Activated T-helper 2 cell treated with anti-CD3 and anti-CD28 coated beads, Interferon-gamma antibody, Interleukin-2, Interleukin-4, amounts not matched to agents 10 μg/mL and 5 μg/mL and 100 μg/mL, durations not matched to agents 14 hours and 24 hours and 36 hours (primary cell): ENCODE data around the gene MB. TPM values are rescaled to one million over a fixed set of nuclear protein-coding genes. Genes with fewer than 3 reads are reported as not detected.
A peak's percentile ranks its signal among the peaks of the same experiment; 100 is the strongest.
"Not testable (repeated sequence)": the region's sequence is repeated elsewhere in the genome, so short reads cannot be mapped to it uniquely, and the experiment has no call there.

Experiments used
- DNase-seq: peaks from one replicate; pipeline ENCODE4 v3.0.0; 2021; ENCODE audit warnings: low spot score
- H3K27ac Mint-ChIP-seq: one replicate; pipeline ENCODE4 v1.8.0; 2021; ENCODE audit warnings: mixed read lengths
- H3K27me3 Mint-ChIP-seq: one replicate; pipeline ENCODE4 v1.8.0; 2021; ENCODE audit warnings: low read depth, mixed read lengths
- H3K36me3 Mint-ChIP-seq: one replicate; pipeline ENCODE4 v1.8.0; 2021; ENCODE audit warnings: low read depth, mixed read lengths
- H3K4me1 Mint-ChIP-seq: one replicate; pipeline ENCODE4 v1.8.0; 2021; ENCODE audit warnings: low read depth, mixed read lengths
- H3K4me3 Mint-ChIP-seq: one replicate; pipeline ENCODE4 v1.8.0; 2021; ENCODE audit warnings: low read depth, mild to moderate bottlenecking, moderate library complexity, mixed read lengths
- H3K9me3 Mint-ChIP-seq: one replicate; pipeline ENCODE4 v1.8.0; 2021; ENCODE audit warnings: mixed read lengths
- intact Hi-C: fragments of 100-400 bp; cut with micrococcal nuclease; formaldehyde crosslinking; loops from one replicate; pipeline ENCODE4 v1.15.1; 2023
- total RNA-seq: library from RNA; stranded (reverse); gene quantifications from 2 replicates; pipeline ENCODE4 v1.2.3, GENCODE V29; 2022

Gene MB
- total RNA-seq: 0.50 and 0.67 TPM in 2 replicates

GRCh38 chr22:35617137-35617755, at the start of gene MB:
Gene MB (minus strand): TSS chr22:35617329. CDS start chr22:35617257, 72 bp downstream.
- Mint-ChIP-seq H3K4me1 (peaks cover 17% of the 10 kb centered on the region), H3K36me3 (no peaks in the 10 kb centered on the region), H3K27ac (no peak within 1 kb of the TSS), H3K9me3 (no peaks in the 10 kb centered on the region), H3K4me3 (no peak within 1 kb of the TSS), H3K27me3 (peaks cover 4% of the 10 kb centered on the region)
- intact Hi-C loops: no loop called here
- no peak for DNase-seq

- Mint-ChIP-seq H3K36me3 (peaks cover 68% of the 10 kb centered on the region), H3K9me3 (peaks cover 38% of the 10 kb centered on the region)
- not testable (repeated sequence) for H3K27me3 Mint-ChIP-seq
Observed at GRCh38 chr22:35666699-35667098, 49.6 kb upstream of the MB start.

GRCh38 chr22:35664955-35665587, 47.9 kb upstream of the MB start:
- H3K9me3 Mint-ChIP-seq: peaks cover 45% of the 10 kb centered on the region
- H3K4me3 Mint-ChIP-seq: no peak overlapping the region
- H3K27me3 Mint-ChIP-seq: no peaks in the 10 kb centered on the region
- no peak overlapping the region for H3K27ac Mint-ChIP-seq
- intact Hi-C loops: no loop called here
- H3K4me1 Mint-ChIP-seq: peaks cover 26% of the 10 kb centered on the region
- no peak for DNase-seq
- peaks cover 83% of the 10 kb centered on the region for H3K36me3 Mint-ChIP-seq

More at GRCh38 chr22:35666699-35667098, 49.6 kb upstream of the MB start:
- H3K4me3 Mint-ChIP-seq, H3K27ac Mint-ChIP-seq, intact Hi-C loops, DNase-seq: not testable (repeated sequence)
- H3K4me1 Mint-ChIP-seq: peaks cover 11% of the 10 kb centered on the region

GRCh38 chr22:35663371-35663770, 46.2 kb upstream of the MB start:
- Mint-ChIP-seq H3K36me3 (peaks cover 88% of the 10 kb centered on the region), H3K27ac (no peak overlapping the region), H3K9me3 (peaks cover 61% of the 10 kb centered on the region), H3K4me3 (peak overlapping the region; percentile 5), H3K4me1 (peaks cover 34% of the 10 kb centered on the region), H3K27me3 (no peaks in the 10 kb centered on the region)
- intact Hi-C loops: no loop called here
- DNase-seq: no peak

GRCh38 chr22:35662914-35663313, 45.8 kb upstream of the MB start:
- peaks cover 64% of the 10 kb centered on the region for H3K9me3 Mint-ChIP-seq
- peaks cover 38% of the 10 kb centered on the region for H3K4me1 Mint-ChIP-seq
- no peak for DNase-seq
- no peak overlapping the region for H3K27ac Mint-ChIP-seq
- H3K36me3 Mint-ChIP-seq: peaks cover 88% of the 10 kb centered on the region
- intact Hi-C loops: no loop called here
- no peak overlapping the region for H3K4me3 Mint-ChIP-seq
- H3K27me3 Mint-ChIP-seq: no peaks in the 10 kb centered on the region

GRCh38 chr22:35661464-35661863, 44.3 kb upstream of the MB start:
- Mint-ChIP-seq H3K4me1 (peaks cover 38% of the 10 kb centered on the region), H3K36me3 (peaks cover 88% of the 10 kb centered on the region), H3K9me3 (peaks cover 59% of the 10 kb centered on the region), H3K4me3 (peak overlapping the region; percentile 2), H3K27me3 (no peaks in the 10 kb centered on the region), H3K27ac (peak overlapping the region; percentile 29)
- intact Hi-C loops: loop anchor here (1.0 kb wide), 1 partner anchor 13 kb away; the partner anchor contains the start of gene APOL6
- no peak for DNase-seq

- peaks cover 38% of the 10 kb centered on the region for H3K4me1 Mint-ChIP-seq
- intact Hi-C loops: loop anchor here (1.0 kb wide), 1 partner anchor 12 kb away; the partner anchor contains the start of gene APOL6
- peaks cover 94% of the 10 kb centered on the region for H3K36me3 Mint-ChIP-seq
- peak overlapping the region; percentile 90 for H3K27ac Mint-ChIP-seq
- H3K9me3 Mint-ChIP-seq: peaks cover 57% of the 10 kb centered on the region
- no peak for DNase-seq
- H3K27me3 Mint-ChIP-seq: no peaks in the 10 kb centered on the region
- no peak overlapping the region for H3K4me3 Mint-ChIP-seq
Observed at GRCh38 chr22:35660291-35661127, 43.4 kb upstream of the MB start.

GRCh38 chr22:35657571-35658312, 40.6 kb upstream of the MB start:
- Mint-ChIP-seq H3K9me3 (peaks cover 47% of the 10 kb centered on the region), H3K4me1 (peaks cover 50% of the 10 kb centered on the region), H3K4me3 (no peak overlapping the region), H3K36me3 (peaks cover 97% of the 10 kb centered on the region), H3K27ac (peak overlapping the region; percentile 13), H3K27me3 (no peaks in the 10 kb centered on the region)
- intact Hi-C loops: no loop called here
- no peak for DNase-seq

- Mint-ChIP-seq H3K36me3 (peaks cover 95% of the 10 kb centered on the region), H3K27me3 (no peaks in the 10 kb centered on the region), H3K27ac (no peak overlapping the region), H3K4me3 (no peak overlapping the region), H3K4me1 (peaks cover 37% of the 10 kb centered on the region), H3K9me3 (peaks cover 35% of the 10 kb centered on the region)
- DNase-seq: no peak
- intact Hi-C loops: no loop called here
Observed at GRCh38 chr22:35656284-35656752, 39.2 kb upstream of the MB start.

GRCh38 chr22:35653824-35654223, 36.7 kb upstream of the MB start:
- peaks cover 30% of the 10 kb centered on the region for H3K4me1 Mint-ChIP-seq
- H3K27me3 Mint-ChIP-seq: no peaks in the 10 kb centered on the region
- no peak for DNase-seq
- H3K27ac Mint-ChIP-seq: peak overlapping the region; percentile 50
- peaks cover 23% of the 10 kb centered on the region for H3K9me3 Mint-ChIP-seq
- H3K4me3 Mint-ChIP-seq: no peak overlapping the region
- intact Hi-C loops: no loop called here
- H3K36me3 Mint-ChIP-seq: peaks cover 95% of the 10 kb centered on the region

- no peak overlapping the region for H3K27ac Mint-ChIP-seq
- intact Hi-C loops: no loop called here
- peaks cover 71% of the 10 kb centered on the region for H3K36me3 Mint-ChIP-seq
- DNase-seq: no peak
- no peaks in the 10 kb centered on the region for H3K27me3 Mint-ChIP-seq
- H3K4me1 Mint-ChIP-seq: peaks cover 33% of the 10 kb centered on the region
- peak overlapping the region; percentile 4 for H3K4me3 Mint-ChIP-seq
- peaks cover 11% of the 10 kb centered on the region for H3K9me3 Mint-ChIP-seq
Observed at GRCh38 chr22:35651085-35651484, 34.0 kb upstream of the MB start.

- intact Hi-C loops: loop anchor here (2.0 to 5.0 kb wide), 3 partner anchors 19 to 589 kb away; partner anchors contain the start of gene APOL2
- no peak for DNase-seq
- Mint-ChIP-seq H3K27ac (peak overlapping the region; percentile 100), H3K9me3 (peaks cover 11% of the 10 kb centered on the region), H3K36me3 (peaks cover 58% of the 10 kb centered on the region), H3K4me3 (peak overlapping the region; percentile 99), H3K27me3 (no peaks in the 10 kb centered on the region), H3K4me1 (peaks cover 31% of the 10 kb centered on the region)
Observed at GRCh38 chr22:35649636-35650250, 32.6 kb upstream of the MB start.
